CD4-positive, CD25-positive, alpha-beta regulatory T cell (primary cell): Measurements from ENCODE around the gene EVC2. TPM values are rescaled to one million over a fixed set of nuclear protein-coding genes. Genes with fewer than 3 reads are reported as not detected.

ENCODE experiments used
- ATAC-seq, 2 donors: fragments of 150-1000 bp; cut with Tn5 transposase; one replicate each; pipeline ENCODE4 v1.10.0; 2021; ENCODE audit warnings: low read depth in 2 of 2, moderate number of reproducible peaks in 2 of 2, moderate library complexity in 1 of 2
- DNase-seq, 3 donors: peaks; one replicate each; pipeline versions ENCODE4 v3.0.0 to v3.0.0-alpha.2; 2012 to 2022; ENCODE audit warnings: mixed read lengths in 1 of 3
- H3K27ac ChIP-seq: one replicate; pipeline ENCODE4 v1.7.0; 2013; ENCODE audit warnings: mild to moderate bottlenecking, low read length; ENCODE audit not compliant: insufficient read depth, poor library complexity, severe bottlenecking
- H3K27me3 ChIP-seq: one replicate; pipeline ENCODE4 v1.7.0; 2013; ENCODE audit warnings: low read length; ENCODE audit not compliant: control insufficient read depth, insufficient read depth
- H3K36me3 ChIP-seq: one replicate; pipeline ENCODE4 v1.7.0; 2013; ENCODE audit warnings: mild to moderate bottlenecking, low read length, moderate library complexity; ENCODE audit not compliant: control insufficient read depth, insufficient read depth
- H3K4me1 ChIP-seq: 2 replicates; pipeline ENCODE4 v1.7.0; 2013; ENCODE audit warnings: mild to moderate bottlenecking, low read length; ENCODE audit not compliant: insufficient read depth, control insufficient read depth, poor library complexity, severe bottlenecking
- H3K4me3 ChIP-seq: one replicate; pipeline ENCODE4 v1.7.0; 2013; ENCODE audit warnings: low read depth, mild to moderate bottlenecking, low read length, moderate library complexity
- H3K9me3 ChIP-seq, 2 experiments: 1 replicate in 1 of 2; 2 replicates in 1 of 2; pipeline ENCODE4 v1.7.0; 2013; ENCODE audit warnings: low read length in 2 of 2, mild to moderate bottlenecking in 1 of 2, moderate library complexity in 1 of 2; ENCODE audit not compliant: control insufficient read depth in 2 of 2
- H3K27ac Mint-ChIP-seq, 3 donors: one replicate each; pipeline ENCODE4 v1.8.0; 2020 to 2022; ENCODE audit warnings: mild to moderate bottlenecking in 3 of 3, mixed read lengths in 3 of 3, moderate library complexity in 2 of 3
- H3K27me3 Mint-ChIP-seq: one replicate; pipeline ENCODE4 v1.8.0; 2022; ENCODE audit warnings: mild to moderate bottlenecking, mixed read lengths
- H3K36me3 Mint-ChIP-seq: one replicate; pipeline ENCODE4 v1.8.0; 2020; ENCODE audit warnings: mixed read lengths
- H3K4me1 Mint-ChIP-seq, 4 donors: one replicate each; pipeline ENCODE4 v1.8.0; 2020 to 2022; ENCODE audit warnings: mixed read lengths in 4 of 4, mild to moderate bottlenecking in 1 of 4
- H3K4me3 Mint-ChIP-seq, 4 donors: one replicate each; pipeline ENCODE4 v1.8.0; 2020 to 2022; ENCODE audit warnings: mild to moderate bottlenecking in 4 of 4, mixed read lengths in 4 of 4, moderate library complexity in 3 of 4
- H3K9me3 Mint-ChIP-seq, 7 donors: one replicate each; pipeline ENCODE4 v1.8.0; 2020 to 2022; ENCODE audit warnings: mixed read lengths in 7 of 7, mild to moderate bottlenecking in 3 of 7, moderate library complexity in 2 of 7
- polyA plus RNA-seq, 4 donors: library from polyadenylated mRNA; unstranded; fragments of 300-500 nt; fragmentation: Illumina TruSeq; gene quantifications; one replicate each; pipeline ENCODE4 v1.2.3, GENCODE V29; 2021
- total RNA-seq: library from RNA; stranded (reverse); gene quantifications from one replicate; pipeline ENCODE4 v1.2.3, GENCODE V29; 2022

The EVC2 gene
- total and polyA plus RNA-seq, 5 donors from 2014 or later: 0.03 to 3.2 (median 0.85) TPM

GRCh38 chr4:5710065-5710960, 2.0 kb upstream of the EVC2 start:
- Histone ChIP-seq H3K27me3 (peaks cover 12% of the 10 kb centered on the region), H3K9me3 (peaks cover 0 to 2% of the 10 kb centered on the region in 2 experiments), H3K4me3 (no peak overlapping the region), H3K36me3 (no peaks in the 10 kb centered on the region), H3K4me1 (peaks cover 4% of the 10 kb centered on the region), H3K27ac (no peak overlapping the region)
- DNase-seq: no peak
- H3K27ac Mint-ChIP-seq: no peak overlapping the region
- H3K9me3 Mint-ChIP-seq: peaks cover 0 to 12% (median 6%) of the 10 kb centered on the region in 7 donors
- H3K36me3 Mint-ChIP-seq: peaks cover 4% of the 10 kb centered on the region
- peaks cover 38% of the 10 kb centered on the region for H3K27me3 Mint-ChIP-seq
- H3K4me3 Mint-ChIP-seq: peak overlapping the region; percentile 76 to 96 (median 84)
- peaks cover 0 to 27% (median 14%) of the 10 kb centered on the region in 4 donors for H3K4me1 Mint-ChIP-seq
- no peak for ATAC-seq

- peaks cover 36% of the 10 kb centered on the region for H3K27me3 Mint-ChIP-seq
- H3K27me3 ChIP-seq: peaks cover 12% of the 10 kb centered on the region
- H3K4me1 Mint-ChIP-seq: peaks cover 0 to 27% (median 14%) of the 10 kb centered on the region in 4 donors
- H3K9me3 Mint-ChIP-seq: peaks cover 0 to 11% (median 3%) of the 10 kb centered on the region in 7 donors
- no peaks in the 10 kb centered on the region for H3K9me3 ChIP-seq
- H3K4me3 Mint-ChIP-seq: no peak overlapping the region
- no peaks in the 10 kb centered on the region for H3K36me3 ChIP-seq
- H3K4me1 ChIP-seq: peaks cover 4% of the 10 kb centered on the region
- no peak overlapping the region for H3K27ac ChIP-seq
- H3K36me3 Mint-ChIP-seq: peaks cover 4% of the 10 kb centered on the region
- H3K4me3 ChIP-seq: no peak overlapping the region
- ATAC-seq: no peak
- H3K27ac Mint-ChIP-seq: peak overlapping the region in 1 of 3 donors; percentile 20
- DNase-seq: no peak
Measured at GRCh38 chr4:5709207-5709575, 832 bp upstream of the EVC2 start.

- Mint-ChIP-seq H3K4me1 (peaks cover 0 to 27% (median 14%) of the 10 kb centered on the region in 4 donors), H3K9me3 (peaks cover 0 to 11% (median 1%) of the 10 kb centered on the region in 7 donors), H3K4me3 (peak overlapping the region; percentile 35 to 68 (median 62)), H3K36me3 (peaks cover 4% of the 10 kb centered on the region), H3K27ac (no peak overlapping the region), H3K27me3 (peaks cover 32% of the 10 kb centered on the region)
- Histone ChIP-seq H3K27me3 (peaks cover 12% of the 10 kb centered on the region), H3K27ac (no peak overlapping the region), H3K4me1 (peaks cover 4% of the 10 kb centered on the region), H3K4me3 (no peak overlapping the region), H3K36me3 (no peaks in the 10 kb centered on the region), H3K9me3 (no peaks in the 10 kb centered on the region)
- peak in 1 of 2 donors; percentile 20 for ATAC-seq
- DNase-seq: peak in 1 of 3 donors; percentile 0
Measured at GRCh38 chr4:5707778-5708448, 446 bp downstream of the EVC2 start.

- H3K4me3 ChIP-seq: no peak overlapping the region
- Mint-ChIP-seq H3K4me3 (peak overlapping the region; percentile 32 to 66 (median 43)), H3K9me3 (peaks cover 0 to 9% (median 1%) of the 10 kb centered on the region in 7 donors), H3K4me1 (peaks cover 0 to 22% (median 13%) of the 10 kb centered on the region in 4 donors), H3K27me3 (peaks cover 26% of the 10 kb centered on the region), H3K36me3 (peaks cover 4% of the 10 kb centered on the region), H3K27ac (peak overlapping the region in 1 of 3 donors; percentile 24)
- H3K4me1 ChIP-seq: peaks cover 4% of the 10 kb centered on the region
- H3K9me3 ChIP-seq: no peaks in the 10 kb centered on the region
- no peaks in the 10 kb centered on the region for H3K36me3 ChIP-seq
- ATAC-seq: no peak
- no peak overlapping the region for H3K27ac ChIP-seq
- peaks cover 10% of the 10 kb centered on the region for H3K27me3 ChIP-seq
- no peak for DNase-seq
Measured at GRCh38 chr4:5707366-5707765, 993 bp downstream of the EVC2 start.

- Mint-ChIP-seq H3K27me3 (peaks cover 20% of the 10 kb centered on the region), H3K4me1 (peaks cover 0 to 15% (median 10%) of the 10 kb centered on the region in 4 donors), H3K4me3 (peak overlapping the region in 3 of 4 donors; percentile 28 to 66 (median 63)), H3K27ac (peak overlapping the region in 1 of 3 donors; percentile 24), H3K9me3 (peaks cover 0 to 9% (median 1%) of the 10 kb centered on the region in 7 donors), H3K36me3 (peaks cover 7% of the 10 kb centered on the region)
- H3K4me1 ChIP-seq: peaks cover 4% of the 10 kb centered on the region
- no peak overlapping the region for H3K4me3 ChIP-seq
- no peak overlapping the region for H3K27ac ChIP-seq
- H3K9me3 ChIP-seq: no peaks in the 10 kb centered on the region
- peaks cover 4% of the 10 kb centered on the region for H3K27me3 ChIP-seq
- no peaks in the 10 kb centered on the region for H3K36me3 ChIP-seq
- DNase-seq (no peak), ATAC-seq (no peak)
Measured at GRCh38 chr4:5706486-5707290, 1.7 kb downstream of the EVC2 start.

- peaks cover 0 to 9% (median 2%) of the 10 kb centered on the region in 7 donors for H3K9me3 Mint-ChIP-seq
- H3K36me3 Mint-ChIP-seq: peaks cover 7% of the 10 kb centered on the region
- peaks cover 0 to 13% (median 10%) of the 10 kb centered on the region in 4 donors for H3K4me1 Mint-ChIP-seq
- no peaks in the 10 kb centered on the region for H3K36me3 ChIP-seq
- ATAC-seq (no peak), DNase-seq (no peak)
- no peak overlapping the region for H3K27ac ChIP-seq
- H3K27me3 Mint-ChIP-seq: peaks cover 18% of the 10 kb centered on the region
- H3K4me3 Mint-ChIP-seq: peak overlapping the region in 1 of 4 donors; percentile 63
- H3K4me3 ChIP-seq: no peak overlapping the region
- no peaks in the 10 kb centered on the region for H3K9me3 ChIP-seq
- peaks cover 4% of the 10 kb centered on the region for H3K4me1 ChIP-seq
- peaks cover 4% of the 10 kb centered on the region for H3K27me3 ChIP-seq
- H3K27ac Mint-ChIP-seq: no peak overlapping the region
Measured at GRCh38 chr4:5705647-5706320, 2.6 kb downstream of the EVC2 start.

- Histone ChIP-seq H3K27me3 (no peaks in the 10 kb centered on the region), H3K4me1 (peaks cover 4% of the 10 kb centered on the region), H3K36me3 (no peaks in the 10 kb centered on the region), H3K4me3 (no peak overlapping the region), H3K27ac (no peak overlapping the region), H3K9me3 (no peaks in the 10 kb centered on the region)
- Mint-ChIP-seq H3K27me3 (peaks cover 4% of the 10 kb centered on the region), H3K4me1 (peaks cover 0 to 9% (median 6%) of the 10 kb centered on the region in 4 donors), H3K36me3 (peaks cover 3% of the 10 kb centered on the region), H3K27ac (peak overlapping the region in 1 of 3 donors; percentile 29), H3K4me3 (no peak overlapping the region), H3K9me3 (peaks cover 0 to 10% (median 2%) of the 10 kb centered on the region in 7 donors)
- no peak for DNase-seq
- no peak for ATAC-seq
Measured at GRCh38 chr4:5704276-5704675, 4.1 kb downstream of the EVC2 start.
